ENCODE measurements around the gene PCDHGC5.

PCDHGC5 gene

DNA sequence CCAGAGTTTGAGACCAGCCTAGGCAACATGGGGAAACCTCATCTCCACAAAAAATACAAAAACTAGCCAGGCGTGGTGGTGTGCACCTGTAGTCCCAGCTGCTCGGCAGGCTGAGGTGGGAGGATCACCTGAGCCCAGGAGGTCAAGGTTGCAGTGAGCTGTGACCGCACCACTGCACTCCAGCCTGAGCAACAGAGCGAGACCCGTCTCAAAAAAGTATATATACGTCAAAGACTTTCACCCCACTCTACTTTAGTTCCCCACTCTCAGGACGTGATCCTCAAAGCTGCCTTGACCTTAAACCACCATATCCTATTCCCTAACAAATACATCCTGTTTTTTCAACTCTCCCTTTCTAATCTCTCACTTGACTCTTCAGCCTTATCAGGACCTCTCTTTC, 41.0 kb downstream of the PCDHGC5 start:
- DNase-seq (ENCODE audit: low spot score) = no peak

GRCh38 chr5:141532726-141533125, 43.8 kb downstream of the PCDHGC5 start:
- DNase-seq (ENCODE audit: low spot score) = no peak

GRCh38 chr5:141533897-141534296, 45.0 kb downstream of the PCDHGC5 start:
- no peak for DNase-seq (ENCODE audit: low spot score)

DNA sequence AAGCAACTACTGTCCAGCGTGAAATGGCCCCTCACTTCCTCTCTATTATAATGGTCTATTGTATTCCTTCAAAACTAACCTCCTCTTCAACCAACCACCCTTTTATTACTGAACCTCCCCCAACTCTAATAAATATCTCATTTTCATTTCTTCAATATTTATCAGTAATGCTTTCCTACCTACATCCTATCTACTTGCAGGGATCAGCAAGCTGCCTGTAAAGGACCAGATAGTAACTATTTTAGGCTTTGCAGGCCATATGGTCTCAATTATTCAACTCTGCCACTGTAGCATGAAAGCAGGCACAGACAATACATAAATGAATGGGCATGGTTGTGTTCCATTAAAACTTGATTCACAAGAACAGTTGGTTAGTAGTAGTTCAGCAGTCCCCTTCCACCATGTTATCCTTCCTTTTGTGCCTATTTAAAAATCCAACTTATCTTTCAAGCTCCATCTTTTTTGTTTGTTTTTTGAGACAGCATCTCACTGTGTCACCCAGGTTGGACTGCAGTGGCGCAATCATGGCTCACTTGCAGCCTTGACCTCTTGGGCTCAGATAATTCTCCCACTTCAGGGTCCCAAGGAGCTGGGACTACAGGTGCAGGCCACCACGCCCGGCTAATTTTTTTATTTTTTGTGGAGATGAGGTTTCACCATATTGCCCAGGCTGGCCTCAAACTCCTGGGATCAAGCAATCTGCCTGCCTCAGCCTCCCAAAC, 45.8 kb downstream of the PCDHGC5 start:
- DNase-seq (ENCODE audit: low spot score) = no peak

Measured in HuH-7.5 (cell line).